DMS 273 (cell line): Measurements from ENCODE around the gene DCC.
"Not testable (repeated sequence)": the region's sequence is repeated elsewhere in the genome, so short reads cannot be mapped to it uniquely, and the experiment has no call there.

Experiments
- DNase-seq: peaks from one replicate; lab custom pipeline; 2025; ENCODE audit not compliant: unreplicated experiment; lab: John Stamatoyannopoulos, UW

The DCC gene

GRCh38 chr18:52349498-52349897 is 9.5 kb downstream of the DCC start:
- no peak for DNase-seq

GRCh38 chr18:52352920-52353319 is 12.9 kb downstream of the DCC start:
- DNase-seq: no peak

GRCh38 chr18:52353589-52353988 is 13.6 kb downstream of the DCC start:
- DNase-seq: no peak

- DNase-seq: no peak
Observed at GRCh38 chr18:52363861-52364260, 23.9 kb downstream of the DCC start.

DNA sequence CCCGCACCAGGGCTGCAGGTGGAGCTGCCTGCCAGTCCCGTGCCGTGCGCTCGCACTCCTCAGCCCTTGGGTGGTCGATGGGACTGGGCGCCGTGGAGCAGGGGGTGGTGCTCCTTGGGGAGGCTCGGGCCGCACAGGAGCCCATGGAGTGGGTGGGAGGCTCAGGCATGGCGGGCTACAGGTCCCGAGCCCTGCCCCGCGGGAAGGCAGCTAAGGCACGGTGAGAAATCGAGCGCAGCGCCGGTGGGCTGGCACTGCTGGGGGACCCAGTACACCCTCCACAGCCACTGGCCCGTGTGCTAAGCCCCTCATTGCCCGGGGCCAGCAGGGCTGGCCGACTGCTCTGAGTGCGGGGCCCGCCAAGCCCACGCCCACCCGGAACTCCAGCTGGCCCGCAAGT is 26.9 kb downstream of the DCC start:
- DNase-seq: not testable (repeated sequence)

- no peak for DNase-seq
Observed at GRCh38 chr18:52367953-52368742, 28.2 kb downstream of the DCC start.

- no peak for DNase-seq
Observed at GRCh38 chr18:52370841-52371240, 30.8 kb downstream of the DCC start.

- no peak for DNase-seq
Observed at GRCh38 chr18:52376104-52376503, 36.1 kb downstream of the DCC start.

GRCh38 chr18:52377094-52377493 is 37.1 kb downstream of the DCC start:
- no peak for DNase-seq

GRCh38 chr18:52386306-52386705 is 46.3 kb downstream of the DCC start:
- no peak for DNase-seq

DNA sequence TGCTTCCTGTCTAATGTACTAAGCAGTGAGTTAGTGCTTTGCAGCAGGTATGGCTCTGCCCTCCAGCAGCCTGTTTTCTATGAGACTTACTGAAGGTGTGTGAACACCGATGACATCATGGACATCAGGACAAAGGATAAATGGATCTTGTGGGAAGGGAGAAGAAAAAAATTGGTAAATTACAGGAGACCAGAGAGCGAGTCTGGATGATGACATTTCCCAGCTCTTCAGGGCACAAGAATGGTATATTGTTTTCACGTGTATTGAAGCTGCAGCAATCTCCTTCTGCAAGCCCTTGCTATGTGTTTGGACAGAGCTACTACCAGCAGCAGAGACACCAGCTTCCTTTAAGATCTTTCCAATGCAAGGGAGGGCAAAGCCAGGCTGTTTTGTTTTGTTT is 47.2 kb downstream of the DCC start:
- no peak for DNase-seq

DNA sequence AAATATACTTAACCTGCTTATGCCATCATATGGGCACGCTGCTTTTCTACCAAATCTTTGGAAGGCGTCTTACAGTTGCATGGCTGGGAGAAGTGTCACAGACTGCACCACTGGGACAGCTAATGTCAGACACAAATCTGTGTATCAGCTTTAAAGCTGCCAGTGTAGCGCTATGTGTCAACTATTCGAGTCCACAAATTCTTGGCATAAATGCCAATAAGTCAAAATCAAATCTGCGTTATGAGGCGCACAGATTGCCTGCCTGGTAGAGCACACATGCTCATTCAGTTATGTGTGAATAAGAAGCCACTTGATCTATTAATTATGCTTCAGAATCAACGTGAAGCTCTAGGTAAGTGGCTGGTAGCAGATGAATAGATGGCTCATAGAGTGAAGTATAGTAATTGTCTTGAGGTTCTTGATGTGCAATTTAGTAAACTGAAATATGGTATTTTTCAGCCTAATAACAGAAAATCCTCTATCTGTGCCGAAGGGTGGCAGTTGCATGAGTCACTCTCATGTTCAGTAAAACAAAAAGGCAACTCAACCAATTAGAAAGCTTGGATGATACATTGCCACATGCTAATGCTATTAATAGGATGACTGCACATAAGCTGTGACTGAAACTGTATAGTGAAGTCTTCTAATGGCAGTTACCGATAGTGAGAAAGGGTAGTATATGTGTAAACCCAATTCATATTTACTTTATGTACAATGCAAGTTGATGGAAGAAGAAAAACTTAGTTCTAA is 52.0 kb downstream of the DCC start:
- DNase-seq: no peak

GRCh38 chr18:52394602-52395001 is 54.6 kb downstream of the DCC start:
- DNase-seq: no peak

DNA sequence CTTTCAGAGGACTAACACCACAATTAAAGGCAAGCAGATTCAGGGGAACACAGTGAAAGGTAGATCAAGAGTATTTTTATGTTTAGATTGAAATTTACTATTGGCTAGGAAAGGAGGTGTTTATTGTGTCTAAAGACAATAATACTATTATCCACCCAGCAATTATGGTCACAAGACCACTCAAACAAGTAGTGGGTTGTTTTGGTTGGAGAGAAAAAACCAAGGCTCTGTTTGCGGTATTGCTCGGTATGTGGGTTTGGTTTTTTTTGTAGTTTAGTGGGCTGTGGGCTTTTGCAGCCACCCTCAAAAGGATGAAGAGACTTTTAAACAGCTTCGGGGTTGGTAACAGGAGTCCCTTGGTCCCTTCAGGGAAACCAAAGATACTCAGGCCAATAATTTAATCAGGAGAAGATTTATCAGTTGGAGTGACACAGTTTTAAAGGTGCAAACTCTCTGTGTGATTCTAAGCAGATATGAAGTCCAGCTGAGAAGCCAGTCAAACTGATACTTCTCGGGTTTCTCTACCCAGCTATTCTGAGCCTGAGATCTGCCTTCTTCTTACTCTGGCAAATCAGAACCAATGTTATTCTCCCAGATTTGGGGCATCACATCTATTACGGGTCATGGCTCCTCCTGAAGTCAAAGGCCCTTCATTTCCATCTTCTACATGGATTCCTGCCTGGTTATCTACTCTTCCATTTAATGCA is 55.3 kb downstream of the DCC start:
- no peak for DNase-seq

- DNase-seq: no peak
Observed at GRCh38 chr18:52401236-52401635, 61.2 kb downstream of the DCC start.

DNA sequence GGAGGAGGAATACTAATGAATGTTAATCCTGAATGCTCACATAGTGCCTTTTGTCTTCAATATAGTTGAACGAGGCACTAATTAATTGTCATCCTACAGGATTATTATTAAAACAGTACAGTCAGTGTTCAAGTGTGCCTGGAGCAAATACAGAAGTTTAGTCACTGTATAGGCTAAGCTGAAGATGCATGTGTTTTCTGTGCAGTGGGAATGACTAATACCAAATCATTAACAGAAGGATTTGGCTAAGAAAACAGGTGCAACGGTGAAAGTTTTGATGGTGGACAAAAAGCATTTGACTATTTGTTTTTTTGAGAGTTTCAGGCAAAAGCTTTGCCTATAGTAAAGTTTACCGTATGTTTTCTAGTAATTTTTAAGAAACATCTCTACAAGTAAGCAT is 62.8 kb downstream of the DCC start:
- DNase-seq: no peak

GRCh38 chr18:52403291-52404021 is 63.5 kb downstream of the DCC start:
- DNase-seq: no peak

DNA sequence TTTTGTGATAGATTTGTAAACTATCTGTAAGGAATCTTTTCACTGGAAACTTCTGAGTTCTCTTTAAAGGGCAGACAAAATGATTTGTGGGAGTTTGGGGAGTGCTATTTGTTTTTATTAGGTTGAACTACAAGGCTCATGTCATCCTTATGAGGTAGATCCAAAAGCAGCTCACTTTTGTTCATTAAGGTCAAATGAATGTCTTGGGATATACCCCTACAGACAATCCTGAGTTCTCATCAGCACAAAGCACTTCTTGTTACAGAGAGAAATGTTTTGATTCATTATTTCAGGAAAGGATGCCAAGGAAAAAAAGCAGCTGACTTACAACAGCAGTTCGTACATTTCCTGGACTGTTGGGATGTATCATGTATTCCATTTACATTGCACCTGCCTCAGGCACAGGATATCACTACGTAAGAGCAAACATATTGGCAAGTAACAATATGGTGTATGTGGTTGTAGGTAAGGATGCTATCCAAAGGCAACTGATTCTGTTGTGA is 68.9 kb downstream of the DCC start:
- DNase-seq: no peak

GRCh38 chr18:52409727-52410126 is 69.7 kb downstream of the DCC start:
- no peak for DNase-seq

- no peak for DNase-seq
Observed at GRCh38 chr18:52415131-52415530, 75.1 kb downstream of the DCC start.

GRCh38 chr18:52422985-52423601 is 83.1 kb downstream of the DCC start:
- peak; percentile 55 for DNase-seq
